NT2/D1 (cell line): ENCODE results near the gene WT1.

ENCODE experiments used
- SUZ12 ChIP-seq: IDR thresholded peaks from 2 replicates; pipeline ENCODE4 v1.6.1; 2011; ENCODE audit not compliant: insufficient read length, insufficient read depth; ENCODE audit errors: extremely low read depth
- YY1 ChIP-seq: IDR thresholded peaks from 2 replicates; pipeline ENCODE4 v1.6.1; 2011; ENCODE audit not compliant: insufficient read length, insufficient read depth

DNA sequence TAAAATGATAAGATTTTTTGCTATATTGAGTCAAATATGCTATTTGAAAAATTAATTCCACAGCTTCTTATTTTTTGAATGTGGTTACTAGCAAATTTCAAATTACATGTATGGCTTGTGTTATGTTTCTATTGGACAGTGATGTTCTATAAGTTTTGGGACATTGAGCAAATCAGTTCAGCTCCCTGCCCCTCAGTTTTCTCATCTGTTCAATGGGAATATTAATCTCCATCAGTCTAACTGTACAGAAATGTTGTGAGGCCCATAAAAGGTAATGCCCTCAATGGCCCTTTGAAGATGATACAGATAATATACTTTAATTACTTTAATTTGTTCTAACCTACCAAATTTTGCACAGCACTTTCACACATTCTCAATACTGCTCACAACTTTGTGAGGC lies 15.2 kb downstream of the WT1 start:
- TF ChIP-seq YY1: no peak
- TF ChIP-seq SUZ12: no peak
